H9 (cell line): ENCODE measurements around the gene HAND2. TPM values are rescaled to one million over a fixed set of nuclear protein-coding genes. Genes with fewer than 3 reads are reported as not detected.

Experiments
- DNase-seq: peaks from one replicate; pipeline ENCODE4 v3.0.0-alpha.2; 2017
- H2AFZ ChIP-seq: one replicate; pipeline ENCODE4 v1.6.1; 2013; ENCODE audit warnings: mild to moderate bottlenecking, low read length, control low read depth, moderate library complexity
- H2AK5ac ChIP-seq: 2 replicates; pipeline ENCODE4 v1.6.1; 2013; ENCODE audit warnings: low read length, control low read depth, mixed read lengths; ENCODE audit not compliant: insufficient read length
- H2BK120ac ChIP-seq: one replicate; pipeline ENCODE4 v1.6.1; 2013; ENCODE audit warnings: low read depth, mild to moderate bottlenecking, low read length, control low read depth, inconsistent platforms; ENCODE audit not compliant: poor library complexity, severe bottlenecking
- H2BK12ac ChIP-seq: 2 replicates; pipeline ENCODE4 v1.6.1; 2013; ENCODE audit warnings: low read length, control low read depth, mixed read lengths, low read depth; ENCODE audit not compliant: insufficient read length
- H2BK15ac ChIP-seq: 2 replicates; pipeline ENCODE4 v1.6.1; 2013; ENCODE audit warnings: low read depth, low read length, control low read depth
- H2BK20ac ChIP-seq: one replicate; pipeline ENCODE4 v1.6.1; 2013; ENCODE audit warnings: low read depth, mild to moderate bottlenecking, low read length, control low read depth, inconsistent platforms; ENCODE audit not compliant: poor library complexity, severe bottlenecking
- H2BK5ac ChIP-seq: 2 replicates; pipeline ENCODE4 v1.6.1; 2013; ENCODE audit warnings: low read length, control low read depth, mixed read lengths; ENCODE audit not compliant: insufficient read length
- H3K14ac ChIP-seq: 2 replicates; pipeline ENCODE4 v1.6.1; 2013; ENCODE audit warnings: low read length, control low read depth; ENCODE audit not compliant: insufficient read depth
- H3K18ac ChIP-seq: 2 replicates; pipeline ENCODE4 v1.6.1; 2013; ENCODE audit warnings: low read depth, mild to moderate bottlenecking, mixed read lengths, low read length, control low read depth; ENCODE audit not compliant: insufficient read length
- H3K23ac ChIP-seq: 2 replicates; pipeline ENCODE4 v1.6.1; 2013; ENCODE audit warnings: low read length, control low read depth, mixed read lengths, low read depth; ENCODE audit not compliant: insufficient read length
- H3K23me2 ChIP-seq: 2 replicates; pipeline ENCODE4 v1.6.1; 2013; ENCODE audit warnings: low read depth, mild to moderate bottlenecking, mixed read lengths, low read length, control low read depth; ENCODE audit not compliant: insufficient read length, poor library complexity, severe bottlenecking
- H3K27ac ChIP-seq: 2 replicates; pipeline ENCODE4 v1.5.1; 2013; ENCODE audit warnings: low read length, control low read depth, mixed read lengths, low read depth; ENCODE audit not compliant: insufficient read length
- H3K27me3 ChIP-seq: 2 replicates; pipeline ENCODE4 v1.6.1; 2013; ENCODE audit warnings: low read length, control low read depth, inconsistent platforms; ENCODE audit not compliant: insufficient read depth
- H3K4ac ChIP-seq: 2 replicates; pipeline ENCODE4 v1.6.1; 2013; ENCODE audit warnings: low read depth, mild to moderate bottlenecking, control low read depth, inconsistent platforms, low read length, moderate library complexity
- H3K4me1 ChIP-seq: 2 replicates; pipeline ENCODE4 v1.6.1; 2013; ENCODE audit warnings: low read length, control low read depth, inconsistent platforms; ENCODE audit not compliant: insufficient read depth
- H3K4me2 ChIP-seq: 2 replicates; pipeline ENCODE4 v1.6.1; 2013; ENCODE audit warnings: low read length, control low read depth, mixed read lengths; ENCODE audit not compliant: insufficient read length, insufficient read depth
- H3K56ac ChIP-seq: 2 replicates; pipeline ENCODE4 v1.6.1; 2013; ENCODE audit warnings: low read depth, mild to moderate bottlenecking, mixed read lengths, low read length, control low read depth; ENCODE audit not compliant: insufficient read length
- H3K79me1 ChIP-seq: 2 replicates; pipeline ENCODE4 v1.6.1; 2013; ENCODE audit warnings: low read depth, mild to moderate bottlenecking, moderate library complexity, low read length, control low read depth, inconsistent platforms; ENCODE audit not compliant: insufficient read depth, poor library complexity, severe bottlenecking
- H3K79me2 ChIP-seq: 2 replicates; pipeline ENCODE4 v1.6.1; 2013; ENCODE audit warnings: low read length, control low read depth, inconsistent platforms; ENCODE audit not compliant: insufficient read depth
- H3K9ac ChIP-seq: 2 replicates; pipeline ENCODE4 v1.6.1; 2013; ENCODE audit warnings: low read length, control low read depth, mixed read lengths; ENCODE audit not compliant: insufficient read length; ENCODE audit errors: extremely low read depth
- H3K9me3 ChIP-seq: one replicate; pipeline ENCODE4 v1.6.1; 2013; ENCODE audit warnings: low read depth, low read length, inconsistent platforms; ENCODE audit not compliant: control insufficient read depth
- H3T11ph ChIP-seq: one replicate; pipeline ENCODE4 v1.6.1; 2013; ENCODE audit warnings: mild to moderate bottlenecking, low read length, control low read depth, inconsistent platforms
- H4K20me1 ChIP-seq: one replicate; pipeline ENCODE4 v1.6.1; 2013; ENCODE audit not compliant: control insufficient read depth, insufficient read length, insufficient read depth
- H4K5ac ChIP-seq: 2 replicates; pipeline ENCODE4 v1.6.1; 2013; ENCODE audit warnings: low read depth, mild to moderate bottlenecking, mixed read lengths, low read length, control low read depth; ENCODE audit not compliant: insufficient read length
- H4K8ac ChIP-seq: replicated peaks from 2 replicates; pipeline ENCODE4 v1.6.1; 2013; ENCODE audit warnings: low read length, control low read depth, mixed read lengths, low read depth; ENCODE audit not compliant: insufficient read length
- H4K91ac ChIP-seq: 2 replicates; pipeline ENCODE4 v1.6.1; 2013; ENCODE audit warnings: low read depth, mild to moderate bottlenecking, moderate library complexity, mixed read lengths, low read length, control low read depth; ENCODE audit not compliant: insufficient read length
- H3K27ac Mint-ChIP-seq, 3 experiments: 2 replicates in 2 of 3; 3 replicates in 1 of 3; pipeline ENCODE4 v1.8.0; 2020 to 2021; ENCODE audit warnings: mixed read lengths in 3 of 3, mild to moderate bottlenecking in 1 of 3, moderate library complexity in 1 of 3
- H3K27me3 Mint-ChIP-seq: 2 replicates; pipeline ENCODE4 v1.8.0; 2021; ENCODE audit warnings: low read depth, mild to moderate bottlenecking, moderate library complexity, mixed read lengths
- H3K36me3 Mint-ChIP-seq, 3 experiments: 2 replicates in 2 of 3; 3 replicates in 1 of 3; pipeline ENCODE4 v1.8.0; 2020 to 2021; ENCODE audit warnings: low read depth in 3 of 3, mixed read lengths in 3 of 3; ENCODE audit not compliant: insufficient read depth in 1 of 3
- H3K4me1 Mint-ChIP-seq, 2 experiments: 2 replicates each; pipeline ENCODE4 v1.8.0; 2020; ENCODE audit warnings: mixed read lengths in 2 of 2
- H3K4me3 Mint-ChIP-seq, 2 experiments: 2 replicates in 1 of 2; 3 replicates in 1 of 2; pipeline ENCODE4 v1.8.0; 2020 to 2021; ENCODE audit warnings: mild to moderate bottlenecking in 2 of 2, mixed read lengths in 2 of 2, moderate library complexity in 1 of 2
- H3K9me3 Mint-ChIP-seq, 2 experiments: 2 replicates in 1 of 2; 3 replicates in 1 of 2; pipeline ENCODE4 v1.8.0; 2020; ENCODE audit warnings: mild to moderate bottlenecking in 2 of 2, mixed read lengths in 2 of 2, moderate library complexity in 1 of 2
- CTCF ChIP-seq: fragments of 200-600 bp; sonication (generic); conservative IDR thresholded peaks from 3 replicates; pipeline ENCODE4 v1.8.0; 2021; ENCODE audit warnings: antibody characterized with exemption, mild to moderate bottlenecking
- WGBS: extraction: QIAGEN DNeasy Blood & Tissue Kit; methylation state at CpG from one replicate; pipeline ENCODE4 v1.1.7; 2013; ENCODE audit warnings: missing lambda C conversion rate, low lambda C conversion rate, mixed read lengths; ENCODE audit not compliant: insufficient read length; ENCODE audit errors: extremely low coverage; 5-methylcytosine and 5-hydroxymethylcytosine counted together
- total RNA-seq: library from RNA; stranded (reverse); gene quantifications from 2 replicates; pipeline ENCODE4 v1.2.1, GENCODE V29; 2021

The HAND2 gene
- total RNA-seq, 1 experiment from 2014 or later = not detected

GRCh38 chr4:173500841-173501591 is 29.0 kb downstream of the HAND2 start:
- Histone ChIP-seq H2AFZ (peak overlapping the region; percentile 4), H3K23ac (no peak overlapping the region), H4K8ac (no peak overlapping the region), H3K27ac (no peak overlapping the region), H3K23me2 (peaks cover 17% of the 10 kb centered on the region), H3K18ac (peak overlapping the region; percentile 37), H4K20me1 (no peaks in the 10 kb centered on the region), H2BK12ac (no peak overlapping the region), H3K56ac (no peak overlapping the region), H3K9ac (no peak overlapping the region), H3K9me3 (no peaks in the 10 kb centered on the region), H2BK20ac (no peak overlapping the region), H3K4ac (no peak overlapping the region), H3K4me1 (no peaks in the 10 kb centered on the region), H4K5ac (no peak overlapping the region), H4K91ac (no peak overlapping the region), H2BK120ac (no peak overlapping the region), H2BK5ac (no peak overlapping the region), H3K4me2 (peak overlapping the region; percentile 84), H3K79me2 (no peaks in the 10 kb centered on the region), H2AK5ac (no peak overlapping the region), H3K14ac (peak overlapping the region; percentile 91), H3K27me3 (peaks cover 69% of the 10 kb centered on the region), H3T11ph (no peak overlapping the region), H3K79me1 (no peaks in the 10 kb centered on the region), H2BK15ac (peak overlapping the region; percentile 89; the same call in 1 of the 2 replicates)
- Mint-ChIP-seq H3K4me1 (peaks cover 6 to 32% of the 10 kb centered on the region in 2 experiments), H3K27me3 (peaks cover 95% of the 10 kb centered on the region), H3K36me3 (no peaks in the 10 kb centered on the region; a peak in 1 of 7 replicates), H3K9me3 (no peaks in the 10 kb centered on the region), H3K27ac (no peak overlapping the region), H3K4me3 (peak overlapping the region in 1 of 2 experiments; percentile 64; a peak in 3 of 5 replicates)
- no peak for TF ChIP-seq CTCF
- WGBS = no CpG with 5 or more reads among the region's 48 CpGs
- DNase-seq = no peak
